Measurements from ENCODE around the gene LALBA. TPM values are rescaled to one million over a fixed set of nuclear protein-coding genes. Genes with fewer than 3 reads are reported as not detected.

LALBA gene
- total RNA-seq, 2 donors from 2014 or later = not detected

Other genes with a start within 250 kb of the LALBA start
- gene ZNF641, start 219.1 kb downstream of the LALBA start, total RNA-seq = 10 to 100 TPM; 19.5 to 35.7 TPM
- not detected for gene ANP32D, start 97.5 kb downstream of the LALBA start, total RNA-seq
- gene C12orf54, start 87.5 kb downstream of the LALBA start, total RNA-seq = not detected
- not detected for gene OR8S1, start 44.4 kb downstream of the LALBA start, total RNA-seq
- gene KANSL2, start 112.2 kb upstream of the LALBA start, total RNA-seq = 10 to 100 TPM; 42.5 to 77.9 TPM
- gene CCNT1, start 146.7 kb upstream of the LALBA start, total RNA-seq = 10 to 100 TPM; 53.4 to 64.0 TPM
- gene ADCY6, start 219.0 kb upstream of the LALBA start, total RNA-seq = under 1 TPM; 0.22 to 0.40 TPM
- gene CACNB3, start 248.4 kb upstream of the LALBA start, total RNA-seq = 10 to 100 TPM in 1 of 2 donors, 1 to 10 TPM in 1; 6.9 to 10.7 TPM